SK-N-SH (cell line): ENCODE results near the gene SGF29. TPM values are rescaled to one million over a fixed set of nuclear protein-coding genes. Genes with fewer than 3 reads are reported as not detected.

Experiments
- CTCF ChIA-PET: fragments of 300-600, 350-600 bp; formaldehyde crosslinking; extraction: SDS; loops from one replicate; lab custom pipeline; 2021; lab: Yijun Ruan, JAX
- POLR2A ChIA-PET: fragments of 350-600 bp; sonication (Branson Sonifier 250); formaldehyde crosslinking; extraction: SDS; loops from one replicate; lab custom pipeline; 2020; ENCODE audit warnings: antibody characterized with exemption, inconsistent platforms; lab: Yijun Ruan, JAX
- DNase-seq: peaks from one replicate; pipeline ENCODE4 v3.0.0; 2012
- H2AFZ ChIP-seq: fragments of 200-600 bp; sonication (generic); 2 replicates; pipeline ENCODE4 v1.8.1; 2016; ENCODE audit warnings: antibody characterized with exemption, mild to moderate bottlenecking, low read depth
- H3F3A ChIP-seq: fragments of 200-600 bp; sonication (generic); replicated peaks from 2 replicates; pipeline ENCODE3; 2016; ENCODE audit warnings: antibody characterized with exemption, mild to moderate bottlenecking; ENCODE audit not compliant: insufficient read depth
- H3K27ac ChIP-seq, 2 experiments: fragments of 200-500 bp in 1 of 2; fragments of 200-600 bp in 1 of 2; sonication (Bioruptor generic) in 1 of 2; sonication (generic), shearing (Covaris generic) in 1 of 2; 2 replicates each; pipeline versions ENCODE4 v1.5.1 to v1.6.1; 2014 to 2016; ENCODE audit warnings: low read depth in 2 of 2, inconsistent platforms in 1 of 2, low read length in 1 of 2, mild to moderate bottlenecking in 1 of 2, mixed read lengths in 1 of 2
- H3K27me3 ChIP-seq: fragments of 200-600 bp; sonication (generic), shearing (Covaris generic); 2 replicates; pipeline ENCODE4 v1.6.1; 2016; ENCODE audit warnings: mixed run types; ENCODE audit not compliant: insufficient read depth
- H3K36me3 ChIP-seq, 2 experiments: fragments of 200-500 bp in 1 of 2; fragments of 200-600 bp in 1 of 2; sonication (Bioruptor generic) in 1 of 2; sonication (generic) in 1 of 2; replicated peaks in 1 of 2; 2 replicates each; pipeline versions ENCODE3 to v1.5.1; 2014 to 2016; ENCODE audit warnings: low read length in 1 of 2, mild to moderate bottlenecking in 1 of 2; ENCODE audit not compliant: insufficient read depth in 2 of 2, control insufficient read depth in 1 of 2
- H3K4me1 ChIP-seq, 2 experiments: fragments of 200-500 bp in 1 of 2; fragments of 200-600 bp in 1 of 2; sonication (Bioruptor generic) in 1 of 2; sonication (generic), shearing (Covaris generic) in 1 of 2; 2 replicates each; pipeline versions ENCODE4 v1.5.1 to v1.6.1; 2014 to 2016; ENCODE audit warnings: low read depth in 1 of 2, low read length in 1 of 2, mixed run types in 1 of 2; ENCODE audit not compliant: insufficient read depth in 2 of 2, control insufficient read depth in 1 of 2
- H3K4me2 ChIP-seq: fragments of 200-600 bp; sonication (generic), shearing (Covaris generic); 2 replicates; pipeline ENCODE4 v1.6.1; 2017; ENCODE audit warnings: mixed run types
- H3K4me3 ChIP-seq, 2 experiments: fragments of 200-500 bp in 1 of 2; fragments of 200-600 bp in 1 of 2; sonication (Bioruptor generic) in 1 of 2; sonication (generic), shearing (Covaris generic) in 1 of 2; 2 replicates each; pipeline versions ENCODE4 v1.5.1 to v1.8.1; 2014 to 2016; ENCODE audit warnings: low read depth in 2 of 2, inconsistent platforms in 1 of 2, low read length in 1 of 2, mild to moderate bottlenecking in 1 of 2, mixed read lengths in 1 of 2, moderate library complexity in 1 of 2
- H3K79me2 ChIP-seq: fragments of 200-600 bp; sonication (generic); 2 replicates; pipeline ENCODE4 v1.8.1; 2017; ENCODE audit warnings: mild to moderate bottlenecking; ENCODE audit not compliant: insufficient read depth
- H3K9ac ChIP-seq: fragments of 200-600 bp; sonication (generic); 2 replicates; pipeline ENCODE4 v1.6.1; 2017; ENCODE audit warnings: mixed run types
- H3K9me2 ChIP-seq: fragments of 200-600 bp; sonication (generic); 2 replicates; pipeline ENCODE4 v1.6.1; 2017; ENCODE audit warnings: mixed run types
- H3K9me3 ChIP-seq: fragments of 200-600 bp; sonication (generic); 2 replicates; pipeline ENCODE4 v1.6.1; 2017; ENCODE audit warnings: mixed run types, mild to moderate bottlenecking, moderate library complexity
- H4K20me1 ChIP-seq: fragments of 200-600 bp; sonication (generic); 2 replicates; pipeline ENCODE4 v1.6.1; 2017; ENCODE audit warnings: mild to moderate bottlenecking, mixed run types; ENCODE audit not compliant: insufficient read depth
- ELF1 ChIP-seq: IDR thresholded peaks from 2 replicates; pipeline ENCODE4 v1.4.0; 2012
- EZH2phosphoT487 ChIP-seq: fragments of 200-600 bp; sonication (generic); IDR thresholded peaks from 2 replicates; pipeline ENCODE4 v1.6.1; 2017; ENCODE audit warnings: low read depth, mixed run types, mild to moderate bottlenecking, antibody characterized with exemption, moderate library complexity, borderline replicate concordance
- FOSL2 ChIP-seq: IDR thresholded peaks from 2 replicates; pipeline ENCODE4 v1.4.0; 2012; ENCODE audit warnings: low read depth, mild to moderate bottlenecking, moderate library complexity, borderline replicate concordance
- FOXJ3 ChIP-seq: sonication (generic); formaldehyde crosslinking; IDR thresholded peaks from 2 replicates; pipeline ENCODE4 v1.5.1; 2020; ENCODE audit warnings: mild to moderate bottlenecking, missing genetic modification reagents
- FOXM1 ChIP-seq: IDR thresholded peaks from 2 replicates; pipeline ENCODE4 v1.4.0; 2012; ENCODE audit warnings: low read depth, mild to moderate bottlenecking
- GABPA ChIP-seq: IDR thresholded peaks from 2 replicates; pipeline ENCODE4 v1.4.0; 2012; ENCODE audit warnings: low read depth, mild to moderate bottlenecking
- GATA2 ChIP-seq: sonication (generic); formaldehyde crosslinking; IDR thresholded peaks from 2 replicates; pipeline ENCODE4 v1.5.0; 2020; ENCODE audit warnings: mild to moderate bottlenecking, missing genetic modification reagents
- JUND ChIP-seq: IDR thresholded peaks from 2 replicates; pipeline ENCODE4 v1.4.0; 2012
- MEF2A ChIP-seq: IDR thresholded peaks from 2 replicates; pipeline ENCODE4 v1.4.0; 2012; ENCODE audit warnings: low read depth, borderline replicate concordance
- NFIC ChIP-seq: IDR thresholded peaks from 2 replicates; pipeline ENCODE4 v1.4.0; 2012; ENCODE audit warnings: borderline replicate concordance
- POLR2AphosphoS5 ChIP-seq: IDR thresholded peaks from 2 replicates; pipeline ENCODE4 v1.6.1; 2012; ENCODE audit warnings: low read depth, low read length
- RAD21 ChIP-seq: IDR thresholded peaks from 2 replicates; pipeline ENCODE4 v1.6.1; 2012; ENCODE audit warnings: mild to moderate bottlenecking, low read length
- RCOR1 ChIP-seq: fragments of 150-350 bp; IDR thresholded peaks from 2 replicates; pipeline ENCODE4 v1.6.1; 2017; ENCODE audit warnings: antibody characterized with exemption, low read length
- SIN3A ChIP-seq: IDR thresholded peaks from 2 replicates; pipeline ENCODE4 v1.6.1; 2012; ENCODE audit warnings: low read depth, mild to moderate bottlenecking, low read length, moderate library complexity, borderline replicate concordance
- SMC3 ChIP-seq: IDR thresholded peaks from 2 replicates; pipeline ENCODE4 v1.6.1; 2012; ENCODE audit warnings: low read depth, low read length, improper control_type of control experiment
- TCF12 ChIP-seq: IDR thresholded peaks from 2 replicates; pipeline ENCODE4 v1.4.0; 2012
- USF2 ChIP-seq: fragments of 150-350 bp; IDR thresholded peaks from 2 replicates; pipeline ENCODE4 v1.6.1; 2017; ENCODE audit warnings: antibody characterized with exemption, low read length, low read depth, borderline replicate concordance
- WGBS: methylation state at CpG from one replicate; pipeline ENCODE4 v1.1.6; 2017; ENCODE audit warnings: low lambda C conversion rate; 5-methylcytosine and 5-hydroxymethylcytosine counted together
- polyA plus RNA-seq, 3 experiments: library from polyadenylated mRNA; depleted of rRNA; stranded (reverse); fragments of >200 nt; gene quantifications; 2 replicates each; pipeline ENCODE4 v1.2.3, GENCODE V29; 2012
- TF ChIP-seq, protein P1 (sequence below): IDR thresholded peaks from 2 replicates; pipeline ENCODE4 v1.6.1; 2012; ENCODE audit warnings: mild to moderate bottlenecking, low read depth, low read length, moderate library complexity
- TF ChIP-seq, protein P2 (sequence below): IDR thresholded peaks from 2 replicates; pipeline ENCODE4; 2012
- TF ChIP-seq, protein P3 (sequence below): fragments of 200-600 bp; sonication (generic); IDR thresholded peaks from 2 replicates; pipeline ENCODE4 v1.6.1; 2017; ENCODE audit warnings: antibody characterized with exemption, mild to moderate bottlenecking, moderate library complexity

Gene SGF29
- polyA plus RNA-seq, 1 of the 3 experiments (the other 2 are of a cell fraction), result 4.6 TPM

DNA sequence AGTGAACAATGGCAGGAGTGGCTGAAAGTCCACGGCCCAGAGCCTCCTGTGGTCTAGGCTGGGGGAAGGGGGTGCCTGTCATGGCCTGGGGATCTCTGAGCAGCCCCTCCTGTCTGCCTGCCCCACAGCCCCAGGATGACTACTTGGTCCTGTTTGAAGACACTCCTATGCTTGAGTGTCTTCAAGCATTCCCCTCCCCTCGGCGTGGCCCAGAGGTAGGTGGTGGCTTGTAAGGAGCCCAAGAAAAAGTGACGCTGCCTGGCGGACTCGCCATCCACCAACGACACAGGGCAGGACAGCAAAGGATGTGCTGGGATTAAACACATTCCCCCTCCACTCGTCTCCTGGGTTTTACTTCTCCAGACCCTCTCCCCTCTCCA is 50.5 kb downstream of the SGF29 start:
- DNase-seq, result no peak
- no peak overlapping the region for H3K9ac ChIP-seq
- no peaks in the 10 kb centered on the region for H3K9me2 ChIP-seq
- no peaks in the 10 kb centered on the region for H3K79me2 ChIP-seq
- ChIA-PET POLR2A (no interaction called here), CTCF (interaction anchor here (1.4 kb wide), 1 partner anchor 13 kb away, joined by 3 read pairs; no protein-coding TSS in a partner anchor)
- no peak overlapping the region for H3K4me2 ChIP-seq
- no peaks in the 10 kb centered on the region for H3F3A ChIP-seq
- H3K27me3 ChIP-seq, result no peaks in the 10 kb centered on the region
- H3K27ac ChIP-seq, result no peak overlapping the region
- H3K4me1 ChIP-seq, result no peaks in the 10 kb centered on the region
- no peaks in the 10 kb centered on the region for H3K9me3 ChIP-seq
- H2AFZ ChIP-seq, result no peak overlapping the region
- WGBS, result 46% methylated on average over 6 of the region's 8 CpGs
- no peak overlapping the region for H3K4me3 ChIP-seq
- H3K36me3 ChIP-seq, result no peaks in the 10 kb centered on the region
- TF ChIP-seq, protein P1, sequence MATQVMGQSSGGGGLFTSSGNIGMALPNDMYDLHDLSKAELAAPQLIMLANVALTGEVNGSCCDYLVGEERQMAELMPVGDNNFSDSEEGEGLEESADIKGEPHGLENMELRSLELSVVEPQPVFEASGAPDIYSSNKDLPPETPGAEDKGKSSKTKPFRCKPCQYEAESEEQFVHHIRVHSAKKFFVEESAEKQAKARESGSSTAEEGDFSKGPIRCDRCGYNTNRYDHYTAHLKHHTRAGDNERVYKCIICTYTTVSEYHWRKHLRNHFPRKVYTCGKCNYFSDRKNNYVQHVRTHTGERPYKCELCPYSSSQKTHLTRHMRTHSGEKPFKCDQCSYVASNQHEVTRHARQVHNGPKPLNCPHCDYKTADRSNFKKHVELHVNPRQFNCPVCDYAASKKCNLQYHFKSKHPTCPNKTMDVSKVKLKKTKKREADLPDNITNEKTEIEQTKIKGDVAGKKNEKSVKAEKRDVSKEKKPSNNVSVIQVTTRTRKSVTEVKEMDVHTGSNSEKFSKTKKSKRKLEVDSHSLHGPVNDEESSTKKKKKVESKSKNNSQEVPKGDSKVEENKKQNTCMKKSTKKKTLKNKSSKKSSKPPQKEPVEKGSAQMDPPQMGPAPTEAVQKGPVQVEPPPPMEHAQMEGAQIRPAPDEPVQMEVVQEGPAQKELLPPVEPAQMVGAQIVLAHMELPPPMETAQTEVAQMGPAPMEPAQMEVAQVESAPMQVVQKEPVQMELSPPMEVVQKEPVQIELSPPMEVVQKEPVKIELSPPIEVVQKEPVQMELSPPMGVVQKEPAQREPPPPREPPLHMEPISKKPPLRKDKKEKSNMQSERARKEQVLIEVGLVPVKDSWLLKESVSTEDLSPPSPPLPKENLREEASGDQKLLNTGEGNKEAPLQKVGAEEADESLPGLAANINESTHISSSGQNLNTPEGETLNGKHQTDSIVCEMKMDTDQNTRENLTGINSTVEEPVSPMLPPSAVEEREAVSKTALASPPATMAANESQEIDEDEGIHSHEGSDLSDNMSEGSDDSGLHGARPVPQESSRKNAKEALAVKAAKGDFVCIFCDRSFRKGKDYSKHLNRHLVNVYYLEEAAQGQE, result no peak
- no peak for TF ChIP-seq FOSL2
- no peak for TF ChIP-seq POLR2AphosphoS5
- no peak for TF ChIP-seq GATA2
- no peak for TF ChIP-seq RCOR1
- no peak for TF ChIP-seq JUND
- no peak for TF ChIP-seq FOXM1
- no peak for TF ChIP-seq SMC3
- TF ChIP-seq, protein P2, sequence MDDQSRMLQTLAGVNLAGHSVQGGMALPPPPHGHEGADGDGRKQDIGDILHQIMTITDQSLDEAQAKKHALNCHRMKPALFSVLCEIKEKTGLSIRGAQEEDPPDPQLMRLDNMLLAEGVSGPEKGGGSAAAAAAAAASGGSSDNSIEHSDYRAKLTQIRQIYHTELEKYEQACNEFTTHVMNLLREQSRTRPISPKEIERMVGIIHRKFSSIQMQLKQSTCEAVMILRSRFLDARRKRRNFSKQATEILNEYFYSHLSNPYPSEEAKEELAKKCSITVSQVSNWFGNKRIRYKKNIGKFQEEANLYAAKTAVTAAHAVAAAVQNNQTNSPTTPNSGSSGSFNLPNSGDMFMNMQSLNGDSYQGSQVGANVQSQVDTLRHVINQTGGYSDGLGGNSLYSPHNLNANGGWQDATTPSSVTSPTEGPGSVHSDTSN, result no peak
- TF ChIP-seq TCF12, result no peak
- TF ChIP-seq EZH2phosphoT487, result no peak
- no peak for TF ChIP-seq NFIC
- no peak for TF ChIP-seq USF2
- no peak for TF ChIP-seq GABPA
- TF ChIP-seq RAD21, result no peak
- TF ChIP-seq, protein P3, sequence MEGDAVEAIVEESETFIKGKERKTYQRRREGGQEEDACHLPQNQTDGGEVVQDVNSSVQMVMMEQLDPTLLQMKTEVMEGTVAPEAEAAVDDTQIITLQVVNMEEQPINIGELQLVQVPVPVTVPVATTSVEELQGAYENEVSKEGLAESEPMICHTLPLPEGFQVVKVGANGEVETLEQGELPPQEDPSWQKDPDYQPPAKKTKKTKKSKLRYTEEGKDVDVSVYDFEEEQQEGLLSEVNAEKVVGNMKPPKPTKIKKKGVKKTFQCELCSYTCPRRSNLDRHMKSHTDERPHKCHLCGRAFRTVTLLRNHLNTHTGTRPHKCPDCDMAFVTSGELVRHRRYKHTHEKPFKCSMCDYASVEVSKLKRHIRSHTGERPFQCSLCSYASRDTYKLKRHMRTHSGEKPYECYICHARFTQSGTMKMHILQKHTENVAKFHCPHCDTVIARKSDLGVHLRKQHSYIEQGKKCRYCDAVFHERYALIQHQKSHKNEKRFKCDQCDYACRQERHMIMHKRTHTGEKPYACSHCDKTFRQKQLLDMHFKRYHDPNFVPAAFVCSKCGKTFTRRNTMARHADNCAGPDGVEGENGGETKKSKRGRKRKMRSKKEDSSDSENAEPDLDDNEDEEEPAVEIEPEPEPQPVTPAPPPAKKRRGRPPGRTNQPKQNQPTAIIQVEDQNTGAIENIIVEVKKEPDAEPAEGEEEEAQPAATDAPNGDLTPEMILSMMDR, result no peak
- no peak for TF ChIP-seq SIN3A
- no peak for TF ChIP-seq FOXJ3 (CRISPR knock-in tag)
- TF ChIP-seq MEF2A, result no peak
- TF ChIP-seq ELF1, result no peak
- H4K20me1 ChIP-seq, result no peaks in the 10 kb centered on the region
